ENCODE results near the gene GRAMD4.

DNA sequence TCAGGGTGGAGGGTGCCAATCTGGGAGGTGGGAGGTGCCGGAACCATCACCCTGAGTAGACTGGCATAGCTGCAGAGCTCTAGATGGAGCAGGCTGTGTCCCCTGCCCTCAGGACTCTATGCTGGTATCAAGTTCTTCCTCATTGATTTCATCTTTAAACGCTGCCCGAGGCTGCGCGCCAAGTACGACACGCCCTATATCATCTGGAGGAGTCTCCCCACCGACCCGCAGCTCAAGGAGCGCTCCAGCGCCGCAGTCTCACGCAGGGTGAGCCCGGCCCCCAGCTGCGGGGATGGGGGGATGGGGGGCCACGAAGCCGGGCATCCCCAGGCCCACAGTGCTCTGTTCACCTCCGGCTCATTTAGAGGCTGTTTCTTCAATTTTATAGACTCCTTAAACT lies 52.5 kb downstream of the GRAMD4 start:
- TF ChIP-seq, protein P1, sequence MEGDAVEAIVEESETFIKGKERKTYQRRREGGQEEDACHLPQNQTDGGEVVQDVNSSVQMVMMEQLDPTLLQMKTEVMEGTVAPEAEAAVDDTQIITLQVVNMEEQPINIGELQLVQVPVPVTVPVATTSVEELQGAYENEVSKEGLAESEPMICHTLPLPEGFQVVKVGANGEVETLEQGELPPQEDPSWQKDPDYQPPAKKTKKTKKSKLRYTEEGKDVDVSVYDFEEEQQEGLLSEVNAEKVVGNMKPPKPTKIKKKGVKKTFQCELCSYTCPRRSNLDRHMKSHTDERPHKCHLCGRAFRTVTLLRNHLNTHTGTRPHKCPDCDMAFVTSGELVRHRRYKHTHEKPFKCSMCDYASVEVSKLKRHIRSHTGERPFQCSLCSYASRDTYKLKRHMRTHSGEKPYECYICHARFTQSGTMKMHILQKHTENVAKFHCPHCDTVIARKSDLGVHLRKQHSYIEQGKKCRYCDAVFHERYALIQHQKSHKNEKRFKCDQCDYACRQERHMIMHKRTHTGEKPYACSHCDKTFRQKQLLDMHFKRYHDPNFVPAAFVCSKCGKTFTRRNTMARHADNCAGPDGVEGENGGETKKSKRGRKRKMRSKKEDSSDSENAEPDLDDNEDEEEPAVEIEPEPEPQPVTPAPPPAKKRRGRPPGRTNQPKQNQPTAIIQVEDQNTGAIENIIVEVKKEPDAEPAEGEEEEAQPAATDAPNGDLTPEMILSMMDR (IDR thresholded peaks at IDR 0.05): no peak
- no peak for TF ChIP-seq EZH2 (IDR thresholded peaks at IDR 0.05; ENCODE audit: borderline replicate concordance, insufficient read depth, low read depth, low read length, poor library complexity, severe bottlenecking)

Data from B cell (primary cell).